ENCODE data around the gene NSF.

GRCh38 chr17:46800573-46800972 is 210.1 kb downstream of the NSF start:
- TF ChIP-seq TSHZ2 (CRISPR knock-in tag; IDR thresholded peaks at IDR 0.05) (no peak), ZFP30 (CRISPR knock-in tag; IDR thresholded peaks at IDR 0.05) (no peak), POU6F1 (CRISPR knock-in tag; IDR thresholded peaks at IDR 0.05; ENCODE audit: borderline replicate concordance, low read depth) (no peak), ZNF70 (CRISPR knock-in tag; IDR thresholded peaks at IDR 0.05) (no peak)
